HL-60 (cell line): ENCODE results near the gene GPRC5B.

Source experiments
- DNase-seq, 2 experiments: peaks; one replicate each; pipeline ENCODE4 v3.0.0-alpha.2; 2010 to 2020; ENCODE audit warnings: low read depth in 1 of 2, low spot score in 1 of 2
- H3K27ac ChIP-seq: fragments of 250-450 bp; sonication (Bioruptor Pico); replicated peaks from 2 replicates; pipeline ENCODE4 v1.5.1; 2020; ENCODE audit warnings: mild to moderate bottlenecking, moderate library complexity
- H3K27me3 ChIP-seq: fragments of 250-450 bp; sonication (Bioruptor Pico); 2 replicates; pipeline ENCODE4 v1.5.1; 2021; ENCODE audit warnings: mild to moderate bottlenecking, moderate library complexity; ENCODE audit not compliant: insufficient read depth, poor library complexity, severe bottlenecking
- H3K4me3 ChIP-seq: replicated peaks from 2 replicates; pipeline ENCODE4 v1.5.1; 2011; ENCODE audit warnings: mild to moderate bottlenecking, control low read depth, low read length; ENCODE audit not compliant: insufficient read depth
- CTCF ChIP-seq: IDR thresholded peaks from one replicate; pipeline ENCODE4 v1.5.1; 2011; ENCODE audit warnings: low read length, control low read depth, inconsistent platforms; ENCODE audit not compliant: insufficient read depth
- GABPA ChIP-seq: IDR thresholded peaks from 2 replicates; pipeline ENCODE4 v1.6.1; 2012; ENCODE audit warnings: low read depth
- POLR2AphosphoS5 ChIP-seq: IDR thresholded peaks from 2 replicates; pipeline ENCODE4 v1.6.1; 2012; ENCODE audit warnings: low read depth
- REST ChIP-seq: IDR thresholded peaks from 2 replicates; pipeline ENCODE4 v1.6.1; 2012; ENCODE audit warnings: low read depth; ENCODE audit not compliant: insufficient replicate concordance
- SPI1 ChIP-seq: IDR thresholded peaks from 2 replicates; pipeline ENCODE4 v1.6.1; 2012; ENCODE audit warnings: low read depth, mild to moderate bottlenecking, borderline replicate concordance

GPRC5B gene

GRCh38 chr16:19823322-19823721 lies 61.3 kb downstream of the GPRC5B start:
- no peaks in the 10 kb centered on the region for H3K27me3 ChIP-seq
- no peak for DNase-seq
- no peak overlapping the region for H3K27ac ChIP-seq
- H3K4me3 ChIP-seq, result no peak overlapping the region
- TF ChIP-seq CTCF, result no peak
- no peak for TF ChIP-seq POLR2AphosphoS5
- TF ChIP-seq REST, result no peak
- no peak for TF ChIP-seq SPI1
- TF ChIP-seq GABPA, result no peak

- Histone ChIP-seq H3K27me3 (no peaks in the 10 kb centered on the region), H3K27ac (no peak overlapping the region), H3K4me3 (no peak overlapping the region)
- no peak for DNase-seq
- TF ChIP-seq CTCF, result no peak
Measured at GRCh38 chr16:19822533-19822932, 62.1 kb downstream of the GPRC5B start.

GRCh38 chr16:19817875-19818274 lies 66.8 kb downstream of the GPRC5B start:
- H3K27ac ChIP-seq, result no peak overlapping the region
- no peaks in the 10 kb centered on the region for H3K27me3 ChIP-seq
- DNase-seq, result no peak
- no peak for TF ChIP-seq CTCF
- no peak for TF ChIP-seq POLR2AphosphoS5
- H3K4me3 ChIP-seq, result no peak overlapping the region

GRCh38 chr16:19817122-19817521 lies 67.5 kb downstream of the GPRC5B start:
- no peak overlapping the region for H3K27ac ChIP-seq
- DNase-seq, result no peak
- no peaks in the 10 kb centered on the region for H3K27me3 ChIP-seq
- no peak overlapping the region for H3K4me3 ChIP-seq
- TF ChIP-seq CTCF, result no peak
- TF ChIP-seq GABPA, result no peak
- no peak for TF ChIP-seq POLR2AphosphoS5
- TF ChIP-seq REST, result no peak
- no peak for TF ChIP-seq SPI1
